GM21528 (cell line): ENCODE data around the gene FTCD.
"Not testable (repeated sequence)": the region's sequence is repeated elsewhere in the genome, so short reads cannot be mapped to it uniquely, and the experiment has no call there.

Experiments used
- ATAC-seq: cut with Tn5 transposase; IDR thresholded peaks from one replicate; pipeline ENCODE4 v1.9.1; 2021; ENCODE audit warnings: mild to moderate bottlenecking, moderate library complexity; ENCODE audit not compliant: unreplicated experiment, low FRiP score

FTCD gene

DNA sequence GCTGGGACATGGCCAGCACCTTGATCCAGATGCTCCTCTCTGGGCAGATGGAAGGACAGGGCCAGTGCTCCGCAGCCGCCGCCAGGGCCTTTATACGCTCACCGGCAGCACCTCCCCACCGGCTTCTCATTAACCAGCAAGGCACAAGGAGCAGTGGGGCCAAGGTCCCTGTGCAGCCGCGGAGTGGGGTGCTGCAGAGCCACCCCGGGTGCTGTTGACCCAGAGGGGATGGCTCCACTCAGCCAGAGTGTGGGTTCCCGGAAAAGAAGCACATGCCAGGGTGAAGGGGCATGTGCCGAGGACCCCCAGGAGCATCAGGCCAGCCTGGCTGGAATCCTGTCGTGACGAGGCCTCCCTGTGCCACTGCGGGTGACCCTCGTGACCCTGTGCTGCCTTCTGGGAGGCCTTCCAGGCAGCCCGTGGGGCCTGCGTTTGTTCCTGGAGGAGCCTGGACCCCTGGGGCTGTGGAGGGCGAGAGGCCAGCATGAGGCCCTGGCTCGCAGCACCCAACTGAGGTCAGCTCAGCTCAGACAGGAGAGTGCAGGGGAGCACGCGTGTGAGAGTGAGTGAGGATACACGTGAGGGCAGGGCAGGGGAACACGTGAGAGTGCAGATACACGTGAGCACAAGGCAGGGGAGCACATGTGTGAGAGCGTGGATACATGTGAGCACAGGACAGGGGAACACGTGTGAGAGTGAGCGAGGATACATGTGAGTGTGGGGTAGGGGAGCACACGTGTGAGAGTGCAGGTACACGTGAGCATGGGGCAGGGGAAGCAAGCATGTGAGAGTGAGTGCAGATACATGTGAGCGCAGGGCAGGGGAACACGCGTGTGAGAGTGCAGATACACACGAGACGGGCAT, at the start of gene FTCD:
Gene FTCD, minus strand, starts transcription at position 66 of the 864 bp plus-strand sequence. Its CDS starts 56 bp downstream, at position 10.
- ATAC-seq: no peak

DNA sequence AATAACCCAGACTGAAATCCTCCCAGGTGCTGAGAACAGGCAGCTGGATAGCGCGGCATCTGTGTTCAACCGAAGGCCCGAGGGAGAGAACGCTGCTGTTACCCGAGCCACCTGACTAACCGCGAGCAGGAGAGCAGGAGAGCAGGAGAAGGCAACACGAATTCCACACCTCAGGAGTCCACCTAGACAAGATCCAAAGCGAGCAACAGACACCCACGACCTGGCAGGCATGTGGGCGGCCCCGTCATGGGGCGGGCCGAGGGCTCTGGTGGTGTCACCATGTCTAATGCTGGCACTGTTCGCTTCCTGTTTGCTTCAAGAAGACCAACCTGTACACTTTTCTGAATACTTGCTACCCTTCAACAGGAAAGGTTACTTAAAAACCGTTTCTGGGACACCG, 49.8 kb upstream of the FTCD start:
- ATAC-seq: no peak

DNA sequence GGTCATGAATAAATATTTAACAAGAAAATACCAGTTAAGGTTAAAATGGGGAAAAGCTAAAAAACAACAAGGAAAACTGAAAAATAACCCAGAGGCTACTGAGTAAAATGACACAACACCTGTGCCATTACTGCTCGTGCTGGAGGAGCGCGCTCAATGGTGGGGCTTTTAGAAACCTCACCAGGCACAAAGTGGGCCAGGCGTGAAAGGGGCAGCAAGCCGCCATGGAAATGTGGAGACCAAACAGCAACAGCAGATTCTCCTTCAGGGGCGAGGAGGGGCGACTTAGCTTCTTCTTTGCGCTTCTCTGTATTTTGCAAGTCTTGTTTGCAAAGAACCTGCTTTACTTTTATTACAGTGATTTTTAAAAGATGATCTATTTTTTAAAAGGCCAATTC, 47.8 kb upstream of the FTCD start:
- ATAC-seq: no peak

DNA sequence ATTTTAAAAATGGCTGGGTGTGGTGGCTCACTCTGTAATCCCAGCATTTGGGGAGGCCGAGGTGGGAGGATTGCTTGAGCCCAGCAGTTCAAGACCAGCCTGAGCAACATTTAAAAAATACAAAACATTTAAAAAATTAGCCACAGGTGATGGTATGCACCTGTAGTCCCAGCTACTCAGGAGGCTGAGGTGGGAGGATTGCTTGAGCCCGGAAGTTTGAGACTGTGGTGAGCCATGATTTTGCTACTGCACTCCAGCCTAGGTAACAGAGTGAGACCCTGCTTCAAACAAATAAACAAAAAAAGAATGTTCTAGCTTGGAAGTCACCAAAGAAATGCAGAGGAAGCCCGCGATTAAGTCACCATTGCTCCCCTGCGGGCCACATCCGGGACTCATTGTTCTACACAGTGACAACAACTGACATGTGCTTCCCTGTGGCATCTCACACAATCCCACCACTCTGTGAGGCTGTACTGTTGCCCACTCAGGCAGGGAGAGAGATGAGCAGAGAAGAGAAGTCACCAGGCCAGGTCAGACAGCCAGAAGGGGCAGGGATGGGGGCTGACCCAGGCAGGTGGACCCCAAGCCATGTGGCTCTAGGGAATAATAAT, 47.3 kb upstream of the FTCD start:
- no peak for ATAC-seq

- not testable (repeated sequence) for ATAC-seq
These were observed 45.8 kb upstream of the FTCD start for GRCh38 chr21:46200877-46201803.

GRCh38 chr21:46199436-46200373, 44.3 kb upstream of the FTCD start:
- no peak for ATAC-seq

GRCh38 chr21:46196733-46197132, 41.4 kb upstream of the FTCD start:
- ATAC-seq: no peak

- ATAC-seq: no peak
These were observed 40.3 kb upstream of the FTCD start for GRCh38 chr21:46195595-46196195.

- ATAC-seq: no peak
These were observed 39.3 kb upstream of the FTCD start for GRCh38 chr21:46194374-46195334.

GRCh38 chr21:46193829-46194373, 38.5 kb upstream of the FTCD start:
- ATAC-seq: no peak

GRCh38 chr21:46191686-46192575, 36.6 kb upstream of the FTCD start:
- ATAC-seq: no peak

DNA sequence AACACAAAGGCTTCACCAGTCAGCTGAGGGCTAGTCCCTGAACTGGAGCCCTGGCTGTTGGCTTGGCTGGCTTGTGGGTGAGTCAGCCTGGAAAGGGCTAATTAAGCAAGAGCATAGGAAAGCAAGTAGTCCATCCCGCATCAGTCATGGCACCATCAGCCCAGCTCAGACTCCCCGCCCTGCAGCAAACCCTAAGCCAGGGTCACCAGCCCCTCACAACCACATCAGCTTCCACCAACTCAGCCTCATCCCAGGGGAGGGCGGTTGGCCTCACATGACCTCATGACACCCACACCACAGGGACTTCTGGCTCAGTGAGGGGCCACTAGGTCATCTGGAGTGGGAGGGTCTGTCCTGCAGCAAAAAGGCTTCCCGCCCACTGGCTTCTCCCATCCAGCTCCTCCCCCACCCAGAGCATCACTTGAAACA, 35.9 kb upstream of the FTCD start:
- no peak for ATAC-seq

- ATAC-seq: no peak
These were observed 35.2 kb upstream of the FTCD start for GRCh38 chr21:46190491-46191131.

DNA sequence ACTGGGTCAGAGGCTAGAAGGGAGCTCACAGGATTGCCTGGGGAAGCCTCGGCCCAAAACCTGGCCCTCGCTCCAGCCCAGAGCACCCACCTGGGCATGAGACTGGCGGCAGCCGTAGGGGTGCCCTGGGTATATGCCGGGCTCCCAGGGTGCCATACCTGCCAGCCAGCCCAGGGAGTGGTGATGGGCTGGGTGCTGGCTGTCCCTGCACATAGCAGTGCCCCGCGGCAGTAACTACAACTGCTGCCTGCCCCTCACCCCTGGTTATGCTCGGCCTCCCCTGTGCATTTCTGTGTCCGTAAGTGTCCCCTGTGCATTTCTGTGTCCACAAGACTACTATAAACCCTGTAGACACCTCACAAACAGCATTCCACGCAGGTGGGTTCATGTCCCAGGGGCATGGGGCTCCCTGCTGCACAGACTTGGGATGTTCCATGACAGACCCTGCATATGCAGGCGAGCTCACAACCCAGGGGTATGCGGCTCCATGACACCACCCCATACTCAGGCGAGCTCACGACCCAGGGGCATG, 34.6 kb upstream of the FTCD start:
- ATAC-seq: no peak

GRCh38 chr21:46189213-46189958, 34.0 kb upstream of the FTCD start:
- ATAC-seq: no peak
